H9 (cell line): ENCODE results near the gene THOC2. TPM values are rescaled to one million over a fixed set of nuclear protein-coding genes. Genes with fewer than 3 reads are reported as not detected.

Source experiments
- DNase-seq: peaks from one replicate; pipeline ENCODE4 v3.0.0-alpha.2; 2017
- H2AFZ ChIP-seq: one replicate; pipeline ENCODE4 v1.6.1; 2013; ENCODE audit warnings: mild to moderate bottlenecking, low read length, control low read depth, moderate library complexity
- H2AK5ac ChIP-seq: 2 replicates; pipeline ENCODE4 v1.6.1; 2013; ENCODE audit warnings: low read length, control low read depth, mixed read lengths; ENCODE audit not compliant: insufficient read length
- H2BK120ac ChIP-seq: one replicate; pipeline ENCODE4 v1.6.1; 2013; ENCODE audit warnings: low read depth, mild to moderate bottlenecking, low read length, control low read depth, inconsistent platforms; ENCODE audit not compliant: poor library complexity, severe bottlenecking
- H2BK12ac ChIP-seq: 2 replicates; pipeline ENCODE4 v1.6.1; 2013; ENCODE audit warnings: low read length, control low read depth, mixed read lengths, low read depth; ENCODE audit not compliant: insufficient read length
- H2BK15ac ChIP-seq: 2 replicates; pipeline ENCODE4 v1.6.1; 2013; ENCODE audit warnings: low read depth, low read length, control low read depth
- H2BK20ac ChIP-seq: one replicate; pipeline ENCODE4 v1.6.1; 2013; ENCODE audit warnings: low read depth, mild to moderate bottlenecking, low read length, control low read depth, inconsistent platforms; ENCODE audit not compliant: poor library complexity, severe bottlenecking
- H2BK5ac ChIP-seq: 2 replicates; pipeline ENCODE4 v1.6.1; 2013; ENCODE audit warnings: low read length, control low read depth, mixed read lengths; ENCODE audit not compliant: insufficient read length
- H3K14ac ChIP-seq: 2 replicates; pipeline ENCODE4 v1.6.1; 2013; ENCODE audit warnings: low read length, control low read depth; ENCODE audit not compliant: insufficient read depth
- H3K18ac ChIP-seq: 2 replicates; pipeline ENCODE4 v1.6.1; 2013; ENCODE audit warnings: low read depth, mild to moderate bottlenecking, mixed read lengths, low read length, control low read depth; ENCODE audit not compliant: insufficient read length
- H3K23ac ChIP-seq: 2 replicates; pipeline ENCODE4 v1.6.1; 2013; ENCODE audit warnings: low read length, control low read depth, mixed read lengths, low read depth; ENCODE audit not compliant: insufficient read length
- H3K23me2 ChIP-seq: 2 replicates; pipeline ENCODE4 v1.6.1; 2013; ENCODE audit warnings: low read depth, mild to moderate bottlenecking, mixed read lengths, low read length, control low read depth; ENCODE audit not compliant: insufficient read length, poor library complexity, severe bottlenecking
- H3K27ac ChIP-seq: 2 replicates; pipeline ENCODE4 v1.5.1; 2013; ENCODE audit warnings: low read length, control low read depth, mixed read lengths, low read depth; ENCODE audit not compliant: insufficient read length
- H3K27me3 ChIP-seq: 2 replicates; pipeline ENCODE4 v1.6.1; 2013; ENCODE audit warnings: low read length, control low read depth, inconsistent platforms; ENCODE audit not compliant: insufficient read depth
- H3K4ac ChIP-seq: 2 replicates; pipeline ENCODE4 v1.6.1; 2013; ENCODE audit warnings: low read depth, mild to moderate bottlenecking, control low read depth, inconsistent platforms, low read length, moderate library complexity
- H3K4me1 ChIP-seq: 2 replicates; pipeline ENCODE4 v1.6.1; 2013; ENCODE audit warnings: low read length, control low read depth, inconsistent platforms; ENCODE audit not compliant: insufficient read depth
- H3K4me2 ChIP-seq: 2 replicates; pipeline ENCODE4 v1.6.1; 2013; ENCODE audit warnings: low read length, control low read depth, mixed read lengths; ENCODE audit not compliant: insufficient read length, insufficient read depth
- H3K56ac ChIP-seq: 2 replicates; pipeline ENCODE4 v1.6.1; 2013; ENCODE audit warnings: low read depth, mild to moderate bottlenecking, mixed read lengths, low read length, control low read depth; ENCODE audit not compliant: insufficient read length
- H3K79me1 ChIP-seq: 2 replicates; pipeline ENCODE4 v1.6.1; 2013; ENCODE audit warnings: low read depth, mild to moderate bottlenecking, moderate library complexity, low read length, control low read depth, inconsistent platforms; ENCODE audit not compliant: insufficient read depth, poor library complexity, severe bottlenecking
- H3K79me2 ChIP-seq: 2 replicates; pipeline ENCODE4 v1.6.1; 2013; ENCODE audit warnings: low read length, control low read depth, inconsistent platforms; ENCODE audit not compliant: insufficient read depth
- H3K9ac ChIP-seq: 2 replicates; pipeline ENCODE4 v1.6.1; 2013; ENCODE audit warnings: low read length, control low read depth, mixed read lengths; ENCODE audit not compliant: insufficient read length; ENCODE audit errors: extremely low read depth
- H3K9me3 ChIP-seq: one replicate; pipeline ENCODE4 v1.6.1; 2013; ENCODE audit warnings: low read depth, low read length, inconsistent platforms; ENCODE audit not compliant: control insufficient read depth
- H3T11ph ChIP-seq: one replicate; pipeline ENCODE4 v1.6.1; 2013; ENCODE audit warnings: mild to moderate bottlenecking, low read length, control low read depth, inconsistent platforms
- H4K20me1 ChIP-seq: one replicate; pipeline ENCODE4 v1.6.1; 2013; ENCODE audit not compliant: control insufficient read depth, insufficient read length, insufficient read depth
- H4K5ac ChIP-seq: 2 replicates; pipeline ENCODE4 v1.6.1; 2013; ENCODE audit warnings: low read depth, mild to moderate bottlenecking, mixed read lengths, low read length, control low read depth; ENCODE audit not compliant: insufficient read length
- H4K8ac ChIP-seq: replicated peaks from 2 replicates; pipeline ENCODE4 v1.6.1; 2013; ENCODE audit warnings: low read length, control low read depth, mixed read lengths, low read depth; ENCODE audit not compliant: insufficient read length
- H4K91ac ChIP-seq: 2 replicates; pipeline ENCODE4 v1.6.1; 2013; ENCODE audit warnings: low read depth, mild to moderate bottlenecking, moderate library complexity, mixed read lengths, low read length, control low read depth; ENCODE audit not compliant: insufficient read length
- H3K27ac Mint-ChIP-seq, 3 experiments: 2 replicates in 2 of 3; 3 replicates in 1 of 3; pipeline ENCODE4 v1.8.0; 2020 to 2021; ENCODE audit warnings: mixed read lengths in 3 of 3, mild to moderate bottlenecking in 1 of 3, moderate library complexity in 1 of 3
- H3K27me3 Mint-ChIP-seq: 2 replicates; pipeline ENCODE4 v1.8.0; 2021; ENCODE audit warnings: low read depth, mild to moderate bottlenecking, moderate library complexity, mixed read lengths
- H3K36me3 Mint-ChIP-seq, 3 experiments: 2 replicates in 2 of 3; 3 replicates in 1 of 3; pipeline ENCODE4 v1.8.0; 2020 to 2021; ENCODE audit warnings: low read depth in 3 of 3, mixed read lengths in 3 of 3; ENCODE audit not compliant: insufficient read depth in 1 of 3
- H3K4me1 Mint-ChIP-seq, 2 experiments: 2 replicates each; pipeline ENCODE4 v1.8.0; 2020; ENCODE audit warnings: mixed read lengths in 2 of 2
- H3K4me3 Mint-ChIP-seq, 2 experiments: 2 replicates in 1 of 2; 3 replicates in 1 of 2; pipeline ENCODE4 v1.8.0; 2020 to 2021; ENCODE audit warnings: mild to moderate bottlenecking in 2 of 2, mixed read lengths in 2 of 2, moderate library complexity in 1 of 2
- H3K9me3 Mint-ChIP-seq, 2 experiments: 2 replicates in 1 of 2; 3 replicates in 1 of 2; pipeline ENCODE4 v1.8.0; 2020; ENCODE audit warnings: mild to moderate bottlenecking in 2 of 2, mixed read lengths in 2 of 2, moderate library complexity in 1 of 2
- CTCF ChIP-seq: fragments of 200-600 bp; sonication (generic); conservative IDR thresholded peaks from 3 replicates; pipeline ENCODE4 v1.8.0; 2021; ENCODE audit warnings: antibody characterized with exemption, mild to moderate bottlenecking
- total RNA-seq: library from RNA; stranded (reverse); gene quantifications from 2 replicates; pipeline ENCODE4 v1.2.1, GENCODE V29; 2021

THOC2 gene
- total RNA-seq, 1 experiment from 2014 or later = 72.1 TPM

GRCh38 chrX:123756320-123756719 lies 23.5 kb upstream of the THOC2 start:
- Histone ChIP-seq H2BK12ac (no peak overlapping the region), H3K23ac (no peak overlapping the region), H3K23me2 (no peaks in the 10 kb centered on the region), H3K56ac (no peak overlapping the region), H3K9ac (no peak overlapping the region), H3K27me3 (no peaks in the 10 kb centered on the region), H2BK20ac (no peak overlapping the region), H3K79me2 (no peaks in the 10 kb centered on the region), H2AK5ac (no peak overlapping the region), H4K20me1 (no peaks in the 10 kb centered on the region), H3K79me1 (no peaks in the 10 kb centered on the region), H3K4me2 (no peak overlapping the region), H3K14ac (no peak overlapping the region), H4K91ac (no peak overlapping the region), H3K18ac (no peak overlapping the region), H3K27ac (no peak overlapping the region), H3K4ac (no peak overlapping the region), H2BK120ac (no peak overlapping the region), H2BK5ac (no peak overlapping the region), H3T11ph (no peak overlapping the region), H4K8ac (no peak overlapping the region), H2AFZ (no peak overlapping the region), H4K5ac (no peak overlapping the region), H2BK15ac (no peak overlapping the region), H3K4me1 (no peaks in the 10 kb centered on the region), H3K9me3 (peaks cover 29% of the 10 kb centered on the region)
- H3K36me3 Mint-ChIP-seq = peaks cover 4 to 7% (median 6%) of the 10 kb centered on the region in 3 experiments; a peak in 5 of 7 replicates
- peaks cover 23 to 74% of the 10 kb centered on the region in 2 experiments for H3K9me3 Mint-ChIP-seq
- H3K27ac Mint-ChIP-seq = no peak overlapping the region
- H3K27me3 Mint-ChIP-seq = no peaks in the 10 kb centered on the region; the same call in 1 of the 2 replicates
- no peak for TF ChIP-seq CTCF
- H3K4me1 Mint-ChIP-seq = no peaks in the 10 kb centered on the region
- H3K4me3 Mint-ChIP-seq = no peak overlapping the region
- no peak for DNase-seq
